ACC112 (cell line): Measurements from ENCODE around the gene PDCL2.
A peak's percentile ranks its signal among the peaks of the same experiment; 100 is the strongest.

Experiments used
- H2AFZ ChIP-seq: fragments of 200-600 bp; sonication (generic); one replicate; pipeline ENCODE4 v1.6.0; 2017; ENCODE audit warnings: antibody characterized with exemption, low read length; ENCODE audit not compliant: unreplicated experiment
- H3K27ac ChIP-seq: fragments of 200-600 bp; sonication (generic); 2 replicates; pipeline ENCODE4 v1.5.1; 2014; ENCODE audit warnings: low read depth, mild to moderate bottlenecking, antibody characterized with exemption, low read length, moderate library complexity
- H3K27me3 ChIP-seq: fragments of 200-600 bp; sonication (generic); 2 replicates; pipeline ENCODE4 v1.6.1; 2014; ENCODE audit warnings: mild to moderate bottlenecking, antibody characterized with exemption, low read length, moderate library complexity, mixed read lengths; ENCODE audit not compliant: insufficient read depth
- H3K36me3 ChIP-seq: fragments of 200-600 bp; sonication (generic); 2 replicates; pipeline ENCODE4 v1.6.1; 2016; ENCODE audit warnings: mild to moderate bottlenecking, antibody characterized with exemption, low read length, moderate library complexity, mixed read lengths; ENCODE audit not compliant: insufficient read depth
- H3K4me1 ChIP-seq: fragments of 200-600 bp; sonication (generic); one replicate; pipeline ENCODE4 v1.6.1; 2016; ENCODE audit warnings: low read length, mixed read lengths; ENCODE audit not compliant: insufficient read depth, unreplicated experiment, control insufficient read depth
- H3K4me3 ChIP-seq: fragments of 200-600 bp; sonication (generic); 2 replicates; pipeline ENCODE4 v1.5.1; 2014; ENCODE audit warnings: mild to moderate bottlenecking, low read depth, low read length
- H3K79me2 ChIP-seq: fragments of 200-600 bp; sonication (generic); one replicate; pipeline ENCODE4 v1.6.0; 2016; ENCODE audit warnings: low read length; ENCODE audit not compliant: control insufficient read depth, unreplicated experiment, insufficient read depth

PDCL2 gene

DNA sequence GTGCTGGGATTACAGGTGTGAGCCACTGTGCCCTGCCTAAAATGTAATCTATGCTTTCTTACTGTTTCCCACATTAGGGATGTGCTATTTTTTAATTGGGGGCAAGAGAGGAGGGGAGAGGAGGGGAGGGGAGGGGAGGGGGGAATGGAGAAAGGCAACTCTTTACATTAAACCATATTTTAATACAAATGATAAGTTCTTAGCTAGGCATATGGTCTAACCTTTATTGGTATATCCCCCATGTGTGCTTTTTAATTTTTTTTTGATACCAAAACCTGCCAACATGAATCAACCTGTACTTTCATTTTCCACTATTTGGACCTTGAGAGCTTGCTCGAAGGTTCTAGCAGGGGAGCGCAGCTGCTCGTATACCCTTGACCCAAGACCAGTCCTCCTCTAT is 51.8 kb downstream of the PDCL2 start:
- H3K4me3 ChIP-seq = no peak overlapping the region
- H2AFZ ChIP-seq = no peak overlapping the region
- peaks cover 16% of the 10 kb centered on the region for H3K4me1 ChIP-seq
- H3K27me3 ChIP-seq = no peaks in the 10 kb centered on the region
- no peaks in the 10 kb centered on the region; the same call in 1 of the 2 replicates for H3K36me3 ChIP-seq
- H3K79me2 ChIP-seq = peaks cover 86% of the 10 kb centered on the region
- H3K27ac ChIP-seq = no peak overlapping the region

DNA sequence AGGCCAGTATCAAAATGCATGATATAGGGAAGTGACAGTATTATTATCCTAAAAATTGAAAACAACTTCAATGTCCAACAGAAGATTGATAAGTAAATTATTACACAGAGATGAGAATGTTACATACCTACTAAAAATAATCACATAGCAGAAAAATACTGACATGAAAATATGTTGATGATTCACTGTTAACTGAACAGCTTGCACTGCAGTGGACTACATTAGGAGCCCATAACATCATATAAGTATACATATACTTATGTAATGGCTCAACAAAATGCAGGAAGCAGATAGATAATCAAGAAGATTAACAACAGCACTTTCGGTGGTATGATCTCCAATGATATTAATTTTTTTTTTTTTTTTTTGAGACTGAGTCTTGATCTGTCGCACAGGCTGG is 52.4 kb downstream of the PDCL2 start:
- Histone ChIP-seq H3K27me3 (no peaks in the 10 kb centered on the region), H2AFZ (no peak overlapping the region), H3K36me3 (peaks cover under 1% of the 10 kb centered on the region; the same call in 1 of the 2 replicates)

DNA sequence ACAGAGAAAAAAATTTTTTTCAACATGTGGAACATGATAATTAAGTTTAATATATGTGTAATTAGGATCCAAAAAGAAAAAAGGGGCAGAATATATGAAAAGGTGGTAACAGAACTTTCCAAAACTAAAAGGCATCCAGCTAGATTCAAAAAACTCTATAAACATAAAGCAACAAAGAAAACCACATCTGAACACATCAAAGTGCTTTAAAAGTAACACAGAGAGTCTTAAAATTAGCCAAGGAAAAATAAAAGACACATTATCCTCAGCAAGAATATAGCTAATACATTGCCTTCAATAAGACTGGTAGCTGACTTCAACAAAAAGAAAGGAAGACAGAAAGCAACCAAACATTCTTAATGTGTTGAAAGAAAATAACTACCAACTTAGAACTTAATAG is 53.5 kb downstream of the PDCL2 start:
- H3K4me1 ChIP-seq = peaks cover 5% of the 10 kb centered on the region
- H3K79me2 ChIP-seq = peaks cover 83% of the 10 kb centered on the region
- peaks cover 8% of the 10 kb centered on the region for H3K36me3 ChIP-seq
- no peak overlapping the region for H3K4me3 ChIP-seq
- H3K27me3 ChIP-seq = no peaks in the 10 kb centered on the region
- H2AFZ ChIP-seq = no peak overlapping the region
- H3K27ac ChIP-seq = no peak overlapping the region

More for the DNA sequence above, 52.4 kb downstream of the PDCL2 start:
- Histone ChIP-seq H3K27ac (no peak overlapping the region), H3K4me3 (no peak overlapping the region), H3K4me1 (peaks cover 16% of the 10 kb centered on the region), H3K79me2 (peaks cover 83% of the 10 kb centered on the region)

DNA sequence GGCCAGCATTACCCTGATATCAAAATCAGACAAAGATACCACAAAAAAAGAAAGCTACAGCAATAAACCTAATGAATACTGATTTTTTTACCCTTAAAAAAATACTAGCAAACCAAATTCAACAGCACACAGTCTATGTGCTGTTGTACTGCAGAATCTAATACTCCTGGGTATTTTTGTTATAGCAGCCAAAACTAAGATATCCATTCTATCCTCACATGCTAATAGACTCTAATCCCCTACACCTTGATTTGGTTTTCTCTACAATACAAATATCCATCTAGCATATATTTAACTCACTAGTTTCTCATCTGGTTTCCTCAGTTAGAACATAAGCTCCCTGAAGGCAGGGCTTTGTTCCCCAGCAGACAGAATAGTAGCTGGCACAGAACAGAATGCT is 57.7 kb downstream of the PDCL2 start:
- no peaks in the 10 kb centered on the region for H3K4me1 ChIP-seq
- H3K27ac ChIP-seq = no peak overlapping the region
- H2AFZ ChIP-seq = no peak overlapping the region
- no peaks in the 10 kb centered on the region for H3K27me3 ChIP-seq
- H3K36me3 ChIP-seq = peaks cover 32% of the 10 kb centered on the region
- peaks cover 84% of the 10 kb centered on the region for H3K79me2 ChIP-seq
- no peak overlapping the region for H3K4me3 ChIP-seq

DNA sequence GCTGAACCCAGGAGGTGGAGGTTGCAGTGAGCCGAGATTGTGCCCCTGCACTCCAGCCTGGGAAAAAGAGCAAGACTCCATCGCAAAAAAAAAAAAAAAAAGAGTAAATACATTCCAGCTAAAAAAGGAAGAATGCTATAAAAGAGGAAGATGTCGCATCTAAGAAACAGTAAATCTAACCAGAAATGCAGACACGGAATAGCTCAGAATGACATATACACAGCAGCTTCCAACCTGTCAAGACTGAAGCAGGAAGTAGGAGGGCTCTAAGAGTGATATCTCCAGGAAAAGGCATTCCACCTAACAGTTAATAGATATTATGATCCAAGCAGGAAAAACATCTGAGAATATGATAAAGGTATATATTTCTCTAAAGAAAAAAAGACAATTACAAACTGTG is 61.4 kb downstream of the PDCL2 start:
- Histone ChIP-seq H3K27ac (no peak overlapping the region), H3K27me3 (no peaks in the 10 kb centered on the region), H3K36me3 (peaks cover 32% of the 10 kb centered on the region), H3K4me1 (no peaks in the 10 kb centered on the region), H2AFZ (no peak overlapping the region), H3K79me2 (peaks cover 68% of the 10 kb centered on the region), H3K4me3 (no peak overlapping the region)

DNA sequence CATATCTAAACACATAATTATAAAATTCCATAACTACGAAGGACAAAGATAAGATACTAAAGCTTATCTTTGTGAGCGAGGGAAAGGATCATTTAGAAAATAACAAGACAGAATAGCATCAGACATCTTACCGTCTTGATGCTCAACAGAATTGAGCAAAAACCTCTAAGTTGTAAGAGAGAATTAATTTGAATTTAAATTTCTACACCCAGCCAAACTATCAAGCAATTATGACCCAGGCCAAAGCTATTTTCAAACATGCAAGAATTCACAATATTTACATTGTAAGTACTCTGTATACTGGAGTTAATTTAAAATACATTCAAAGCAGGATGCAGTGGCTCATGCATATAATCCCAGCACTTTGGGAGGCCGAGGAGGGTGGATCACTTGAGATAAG is 61.9 kb downstream of the PDCL2 start:
- no peak overlapping the region for H3K4me3 ChIP-seq
- H3K79me2 ChIP-seq = peaks cover 64% of the 10 kb centered on the region

DNA sequence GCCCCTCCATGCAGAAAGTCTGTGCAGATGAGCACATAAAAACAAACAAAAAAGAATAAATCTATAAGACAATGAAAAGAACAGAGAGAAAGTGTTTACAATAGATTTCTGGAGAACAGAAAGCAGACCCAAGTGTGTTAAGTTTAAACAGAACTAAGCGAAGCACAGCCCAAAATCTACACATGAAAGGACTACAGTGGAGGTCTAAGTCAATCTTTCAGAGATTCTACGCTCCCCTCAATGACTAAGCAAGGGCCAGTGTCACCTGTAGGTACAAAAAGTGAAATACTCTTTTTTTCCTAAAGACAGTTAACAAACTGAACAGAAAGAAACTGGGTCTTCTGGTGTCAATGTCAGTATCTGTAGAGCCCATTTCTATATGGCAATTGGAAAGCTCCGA is 63.6 kb downstream of the PDCL2 start:
- no peak overlapping the region for H2AFZ ChIP-seq
- H3K4me1 ChIP-seq = peaks cover 8% of the 10 kb centered on the region
- H3K27me3 ChIP-seq = no peaks in the 10 kb centered on the region
- no peak overlapping the region for H3K27ac ChIP-seq
- no peak overlapping the region for H3K4me3 ChIP-seq
- peaks cover 24% of the 10 kb centered on the region; the same call in 1 of the 2 replicates for H3K36me3 ChIP-seq
- peaks cover 57% of the 10 kb centered on the region for H3K79me2 ChIP-seq

More for the DNA sequence above, 61.9 kb downstream of the PDCL2 start:
- Histone ChIP-seq H3K27me3 (no peaks in the 10 kb centered on the region), H3K36me3 (peaks cover 32% of the 10 kb centered on the region), H3K4me1 (peaks cover under 1% of the 10 kb centered on the region), H2AFZ (no peak overlapping the region), H3K27ac (no peak overlapping the region)

DNA sequence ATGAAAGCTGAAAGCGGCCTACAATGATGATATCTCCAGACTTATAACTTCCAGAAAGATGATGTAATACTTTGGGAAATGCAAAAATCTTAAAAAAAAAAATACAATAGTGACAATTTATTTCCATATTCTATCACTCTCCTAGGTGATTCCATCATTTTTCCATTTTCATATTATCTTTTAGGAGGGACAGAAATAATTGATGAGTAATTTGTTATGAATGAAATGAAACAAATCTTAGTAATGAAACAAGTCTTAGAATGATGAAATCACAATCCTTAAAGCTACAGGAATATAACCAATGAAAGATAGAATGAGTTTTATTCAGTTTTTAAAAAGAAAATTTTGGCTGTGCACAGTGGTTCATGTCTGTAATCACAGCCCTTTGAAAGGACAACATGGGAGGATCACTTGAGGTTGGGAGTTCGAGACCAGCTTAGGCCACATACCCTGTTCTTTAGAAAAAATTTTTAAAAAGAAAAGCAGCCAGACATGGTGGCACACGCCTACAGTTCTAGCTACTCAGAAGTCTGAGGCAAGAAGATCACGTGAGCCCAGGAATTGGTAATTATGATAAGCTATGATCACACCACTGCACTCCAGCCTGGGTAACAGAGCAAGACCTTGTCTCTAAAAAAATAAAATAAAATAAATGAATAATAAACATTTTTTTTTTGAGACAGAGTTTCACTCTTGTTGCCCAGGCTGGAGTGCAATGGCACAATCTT is 67.0 kb downstream of the PDCL2 start:
- no peak overlapping the region for H2AFZ ChIP-seq
- 0 out of 2 replicates have a peak, but pooled peaks cover 4% of the 10 kb centered on the region for H3K36me3 ChIP-seq
- H3K27ac ChIP-seq = peak overlapping the region; percentile 62
- peaks cover 60% of the 10 kb centered on the region for H3K79me2 ChIP-seq
- H3K4me1 ChIP-seq = peaks cover 8% of the 10 kb centered on the region
- peak overlapping the region; percentile 48; the same call in 1 of the 2 replicates for H3K4me3 ChIP-seq
- no peaks in the 10 kb centered on the region for H3K27me3 ChIP-seq

DNA sequence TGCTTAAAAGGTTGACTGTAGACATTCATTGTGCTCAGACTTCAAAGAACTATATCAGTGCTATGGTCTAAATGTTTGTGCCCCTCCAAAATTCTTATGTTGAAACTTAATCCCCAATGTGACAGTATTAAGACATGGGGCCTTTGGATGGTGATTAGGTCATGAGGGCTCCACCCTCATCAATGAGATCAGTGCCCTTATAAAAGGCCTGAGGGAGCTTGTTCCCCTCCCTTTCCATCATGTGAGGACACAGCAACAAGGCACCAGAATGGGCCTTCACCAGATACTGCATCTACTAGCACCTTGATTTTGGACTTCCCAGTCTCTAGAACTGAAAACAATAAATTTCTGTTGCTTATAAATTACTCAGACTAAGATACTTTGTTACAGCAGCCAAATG is 73.6 kb downstream of the PDCL2 start:
- peaks cover 42% of the 10 kb centered on the region for H3K79me2 ChIP-seq

DNA sequence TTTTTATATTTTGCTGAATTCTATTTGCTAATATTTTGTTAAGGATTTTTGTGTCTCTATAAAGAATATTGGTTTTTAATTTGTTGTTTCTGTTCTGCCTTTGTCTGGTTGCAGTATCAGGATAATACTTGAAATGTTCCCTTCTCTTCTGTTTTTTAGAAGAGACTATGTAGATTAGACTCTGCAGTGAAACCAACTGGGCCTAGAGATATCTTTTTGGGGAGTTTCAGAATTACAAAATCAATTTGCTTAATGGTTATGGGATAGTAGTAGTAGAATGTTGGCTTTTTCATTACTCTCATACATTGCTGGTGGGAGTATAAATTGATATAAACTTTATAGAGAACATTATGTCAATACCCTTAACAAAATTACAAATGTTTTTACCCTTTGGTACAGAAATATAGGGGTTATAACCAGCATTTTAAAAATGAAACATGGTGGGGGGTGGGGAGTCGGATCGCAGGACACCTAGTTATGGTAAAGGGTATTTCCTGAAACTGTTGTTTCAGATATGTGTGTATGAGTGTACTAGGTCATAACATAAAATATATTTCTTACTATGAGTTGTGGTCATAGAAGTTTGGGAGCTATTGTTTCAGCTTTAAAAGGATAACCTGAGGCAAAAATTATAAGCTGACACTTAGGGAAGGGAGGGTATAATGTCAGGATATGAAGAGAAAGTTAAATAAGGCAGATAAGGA is 74.4 kb downstream of the PDCL2 start:
- H3K36me3 ChIP-seq = 0 out of 2 replicates have a peak, but pooled peaks cover 3% of the 10 kb centered on the region
- H3K4me3 ChIP-seq = no peak overlapping the region
- H3K27ac ChIP-seq = no peak overlapping the region
- no peaks in the 10 kb centered on the region for H3K27me3 ChIP-seq
- H3K4me1 ChIP-seq = peaks cover 13% of the 10 kb centered on the region
- H2AFZ ChIP-seq = no peak overlapping the region
- H3K79me2 ChIP-seq = peaks cover 40% of the 10 kb centered on the region

More for the DNA sequence above, 73.6 kb downstream of the PDCL2 start:
- Histone ChIP-seq H3K27me3 (no peaks in the 10 kb centered on the region), H3K4me3 (no peak overlapping the region), H3K27ac (no peak overlapping the region), H2AFZ (no peak overlapping the region), H3K36me3 (0 out of 2 replicates have a peak, but pooled peaks cover 3% of the 10 kb centered on the region), H3K4me1 (peaks cover 6% of the 10 kb centered on the region)
